Osteoblast (primary cell): ENCODE data around the gene CTPS2. TPM values are rescaled to one million over a fixed set of nuclear protein-coding genes. Genes with fewer than 3 reads are reported as not detected.

Experiments used
- DNase-seq: peaks from one replicate; pipeline ENCODE4 v3.0.0; 2011; ENCODE audit warnings: low spot score, mixed read lengths; ENCODE audit not compliant: insufficient read length; ENCODE audit errors: missing footprints
- H2AFZ ChIP-seq: 2 replicates; pipeline ENCODE4 v1.6.0; 2011; ENCODE audit warnings: mild to moderate bottlenecking, low read length
- H3K27ac ChIP-seq: 2 replicates; pipeline ENCODE4 v1.5.1; 2011; ENCODE audit warnings: mild to moderate bottlenecking, low read depth, low read length, moderate library complexity
- H3K27me3 ChIP-seq: 2 replicates; pipeline ENCODE4 v1.6.0; 2012; ENCODE audit warnings: mild to moderate bottlenecking, control low read depth, inconsistent platforms, low read length, moderate library complexity; ENCODE audit not compliant: insufficient read depth
- H3K36me3 ChIP-seq: 2 replicates; pipeline ENCODE4 v1.5.1; 2011; ENCODE audit warnings: mild to moderate bottlenecking, low read length, control low read depth, moderate library complexity; ENCODE audit not compliant: insufficient read depth
- H3K4me1 ChIP-seq: 2 replicates; pipeline ENCODE4 v1.5.1; 2011; ENCODE audit warnings: mild to moderate bottlenecking, low read length, control low read depth, moderate library complexity; ENCODE audit not compliant: insufficient read depth
- H3K4me2 ChIP-seq: 2 replicates; pipeline ENCODE4 v1.6.0; 2011; ENCODE audit warnings: mild to moderate bottlenecking, low read length; ENCODE audit not compliant: insufficient read depth
- H3K4me3 ChIP-seq: fragments of 200-600 bp; sonication (generic); 3 replicates; pipeline ENCODE4 v1.5.1; 2012; ENCODE audit warnings: mild to moderate bottlenecking, low read length, inconsistent platforms; ENCODE audit not compliant: insufficient read depth
- H3K79me2 ChIP-seq: 2 replicates; pipeline ENCODE4 v1.6.0; 2012; ENCODE audit warnings: mild to moderate bottlenecking, low read length, control low read depth, inconsistent platforms; ENCODE audit not compliant: insufficient read depth
- H3K9me3 ChIP-seq: 2 replicates; pipeline ENCODE4 v1.5.1; 2011; ENCODE audit warnings: low read depth, low read length, control low read depth
- H4K20me1 ChIP-seq: 2 replicates; pipeline ENCODE4 v1.6.0; 2012; ENCODE audit warnings: mild to moderate bottlenecking, low read length, control low read depth; ENCODE audit not compliant: insufficient read depth
- total RNA-seq: library from RNA; depleted of rRNA; stranded (reverse); fragments of >200 nt; gene quantifications from 2 replicates; pipeline ENCODE4 v1.2.3, GENCODE V29; 2012
- TF ChIP-seq, protein P1 (sequence below): IDR thresholded peaks from 2 replicates; pipeline ENCODE4 v1.5.1; 2011; ENCODE audit warnings: mild to moderate bottlenecking, low read depth, low read length, moderate library complexity; ENCODE audit errors: extremely low read depth

CTPS2 gene
- total RNA-seq, 1 donor = 8.0 TPM

DNA sequence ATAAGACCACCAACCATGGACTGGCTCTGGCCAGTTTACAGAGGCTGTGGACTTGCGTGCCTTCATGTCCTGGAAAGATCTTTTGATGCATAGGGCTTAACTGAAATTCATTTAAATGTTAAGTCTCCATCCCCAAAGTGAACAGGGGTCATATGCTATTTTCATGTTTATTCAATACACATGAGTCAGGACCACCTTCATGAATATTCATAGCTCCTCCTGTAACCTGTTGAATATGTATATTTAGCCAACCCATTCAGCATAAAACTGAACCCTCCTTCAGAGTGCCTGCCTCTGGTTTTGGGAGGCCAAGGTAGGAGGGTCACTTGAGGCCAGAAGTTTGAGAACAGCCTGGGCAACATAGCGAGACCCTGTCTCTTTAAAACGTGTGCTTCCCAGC lies 7.1 kb downstream of the CTPS2 start:
- Histone ChIP-seq H3K9me3 (no peaks in the 10 kb centered on the region), H3K36me3 (no peaks in the 10 kb centered on the region), H3K4me3 (no peak overlapping the region), H3K79me2 (no peaks in the 10 kb centered on the region), H4K20me1 (no peaks in the 10 kb centered on the region), H3K27ac (no peak overlapping the region), H3K27me3 (no peaks in the 10 kb centered on the region), H3K4me1 (no peaks in the 10 kb centered on the region), H2AFZ (no peak overlapping the region), H3K4me2 (no peak overlapping the region)
- DNase-seq = no peak
- TF ChIP-seq, protein P1, sequence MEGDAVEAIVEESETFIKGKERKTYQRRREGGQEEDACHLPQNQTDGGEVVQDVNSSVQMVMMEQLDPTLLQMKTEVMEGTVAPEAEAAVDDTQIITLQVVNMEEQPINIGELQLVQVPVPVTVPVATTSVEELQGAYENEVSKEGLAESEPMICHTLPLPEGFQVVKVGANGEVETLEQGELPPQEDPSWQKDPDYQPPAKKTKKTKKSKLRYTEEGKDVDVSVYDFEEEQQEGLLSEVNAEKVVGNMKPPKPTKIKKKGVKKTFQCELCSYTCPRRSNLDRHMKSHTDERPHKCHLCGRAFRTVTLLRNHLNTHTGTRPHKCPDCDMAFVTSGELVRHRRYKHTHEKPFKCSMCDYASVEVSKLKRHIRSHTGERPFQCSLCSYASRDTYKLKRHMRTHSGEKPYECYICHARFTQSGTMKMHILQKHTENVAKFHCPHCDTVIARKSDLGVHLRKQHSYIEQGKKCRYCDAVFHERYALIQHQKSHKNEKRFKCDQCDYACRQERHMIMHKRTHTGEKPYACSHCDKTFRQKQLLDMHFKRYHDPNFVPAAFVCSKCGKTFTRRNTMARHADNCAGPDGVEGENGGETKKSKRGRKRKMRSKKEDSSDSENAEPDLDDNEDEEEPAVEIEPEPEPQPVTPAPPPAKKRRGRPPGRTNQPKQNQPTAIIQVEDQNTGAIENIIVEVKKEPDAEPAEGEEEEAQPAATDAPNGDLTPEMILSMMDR = no peak

DNA sequence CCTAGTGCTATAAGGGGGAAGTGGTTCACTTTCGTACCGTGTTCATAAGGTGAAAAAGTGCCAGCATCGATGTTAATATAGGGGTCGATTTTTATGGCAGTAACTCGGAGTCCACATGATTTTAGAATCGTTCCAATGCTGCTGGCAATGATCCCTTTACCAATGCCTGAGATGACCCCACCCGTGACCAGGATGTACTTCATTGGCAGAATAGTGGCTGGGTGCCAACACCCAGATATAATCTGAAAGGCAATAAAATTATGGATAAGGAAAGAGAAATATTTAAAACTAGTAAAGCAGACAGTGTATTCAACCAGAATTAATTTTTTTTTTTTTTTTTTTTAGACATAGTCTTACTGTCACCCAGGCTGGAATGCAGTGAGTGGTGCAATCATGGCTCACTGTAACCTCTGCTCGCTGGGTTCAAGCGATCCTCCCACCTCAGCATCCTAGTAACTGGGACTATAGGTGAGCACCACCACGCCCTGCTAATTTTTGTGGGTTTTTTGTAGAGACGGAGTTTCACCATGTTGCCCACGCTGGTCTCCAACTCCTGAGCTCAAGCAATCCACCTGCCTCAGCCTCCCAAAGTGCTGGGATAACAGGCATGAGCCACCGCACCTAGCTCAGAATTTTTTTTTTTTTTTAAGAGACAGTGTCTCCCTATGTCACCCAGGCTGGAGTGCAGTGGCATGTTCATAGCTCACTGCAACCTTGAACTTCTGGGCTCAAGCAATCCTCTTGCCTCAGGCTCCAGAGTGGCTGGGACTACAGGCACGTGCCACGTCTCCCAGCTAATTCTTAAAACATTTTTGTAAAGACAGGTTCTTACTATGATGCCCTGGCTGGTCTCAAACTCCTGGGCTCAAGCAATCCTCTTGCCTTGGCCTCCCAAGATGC lies 9.5 kb downstream of the CTPS2 start:
- no peak overlapping the region for H3K4me2 ChIP-seq
- H2AFZ ChIP-seq = no peak overlapping the region
- no peaks in the 10 kb centered on the region for H3K9me3 ChIP-seq
- H3K27ac ChIP-seq = no peak overlapping the region
- H3K27me3 ChIP-seq = no peaks in the 10 kb centered on the region
- no peaks in the 10 kb centered on the region for H3K79me2 ChIP-seq
- H3K36me3 ChIP-seq = no peaks in the 10 kb centered on the region
- no peaks in the 10 kb centered on the region for H4K20me1 ChIP-seq
- no peak for DNase-seq
- no peaks in the 10 kb centered on the region for H3K4me1 ChIP-seq
- H3K4me3 ChIP-seq = no peak overlapping the region
- TF ChIP-seq, protein P1 = no peak

DNA sequence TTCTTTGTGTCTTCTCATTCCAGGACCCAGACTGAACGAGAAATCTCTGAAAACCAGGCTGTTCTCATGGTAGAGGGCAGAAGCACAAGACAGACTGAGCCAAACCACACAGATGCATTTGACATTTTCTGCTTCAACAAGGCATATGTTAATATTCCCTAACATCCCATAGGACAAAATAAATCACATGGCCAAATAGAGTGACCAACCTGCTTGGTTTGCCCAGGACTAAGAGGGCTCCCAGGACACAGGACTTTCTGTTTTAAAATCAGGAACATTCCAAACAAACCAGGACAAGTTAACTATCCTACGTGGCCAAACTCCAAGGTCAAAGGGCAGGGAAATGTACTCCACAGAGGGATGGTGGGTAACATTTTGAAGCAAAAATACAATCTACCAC lies 11.7 kb downstream of the CTPS2 start:
- Histone ChIP-seq H3K4me1 (no peaks in the 10 kb centered on the region), H3K79me2 (no peaks in the 10 kb centered on the region), H3K27me3 (no peaks in the 10 kb centered on the region), H4K20me1 (no peaks in the 10 kb centered on the region), H3K9me3 (no peaks in the 10 kb centered on the region), H3K36me3 (no peaks in the 10 kb centered on the region), H3K27ac (no peak overlapping the region), H3K4me3 (no peak overlapping the region), H3K4me2 (no peak overlapping the region), H2AFZ (no peak overlapping the region)
- DNase-seq = no peak
- TF ChIP-seq, protein P1 = no peak

DNA sequence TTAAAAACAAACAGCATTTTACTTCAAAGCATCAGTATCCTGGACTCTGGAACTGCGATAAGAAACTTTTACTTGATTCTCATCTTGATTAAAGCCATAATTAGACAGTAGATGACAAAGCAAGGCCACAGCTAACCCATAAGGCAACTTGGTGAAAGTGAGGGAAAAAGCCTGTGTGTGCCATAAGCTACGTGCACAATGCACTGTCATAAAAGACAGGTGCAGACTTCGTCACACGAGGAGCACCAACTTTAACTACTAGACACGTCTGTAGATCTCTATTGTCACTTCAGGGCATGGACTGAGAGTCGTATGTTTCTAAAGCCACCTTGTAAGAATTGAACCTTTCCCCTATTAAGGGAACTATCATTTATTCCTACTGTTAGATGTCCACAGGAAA lies 13.1 kb downstream of the CTPS2 start:
- DNase-seq = no peak
- H4K20me1 ChIP-seq = no peaks in the 10 kb centered on the region
- no peak overlapping the region for H3K4me3 ChIP-seq
- H3K27ac ChIP-seq = no peak overlapping the region
- no peak overlapping the region for H2AFZ ChIP-seq
- no peaks in the 10 kb centered on the region for H3K36me3 ChIP-seq
- H3K9me3 ChIP-seq = no peaks in the 10 kb centered on the region
- no peaks in the 10 kb centered on the region for H3K79me2 ChIP-seq
- TF ChIP-seq, protein P1 = no peak
- H3K4me2 ChIP-seq = no peak overlapping the region
- H3K27me3 ChIP-seq = no peaks in the 10 kb centered on the region
- H3K4me1 ChIP-seq = no peaks in the 10 kb centered on the region
